Thyroid gland (tissue), 4 donors: ENCODE results near the gene SHROOM2. TPM values are rescaled to one million over a fixed set of nuclear protein-coding genes. Genes with fewer than 3 reads are reported as not detected.

ENCODE experiments used
- DNase-seq, 2 donors: peaks; one replicate each; pipeline ENCODE4 v3.0.0-alpha.2; 2019
- H3K27ac ChIP-seq, 3 donors: fragments of 200-600 bp; sonication (generic); 1 replicate in 2 of 3; 2 replicates in 1 of 3; pipeline ENCODE4 v1.5.1; 2016 to 2019; ENCODE audit warnings: mild to moderate bottlenecking in 1 of 3, moderate library complexity in 1 of 3
- H3K27me3 ChIP-seq: fragments of 200-600 bp; sonication (generic); one replicate; pipeline ENCODE4 v1.5.1; 2019
- H3K36me3 ChIP-seq, 2 donors: fragments of 200-600 bp; sonication (generic); one replicate each; pipeline ENCODE4 v1.5.1; 2016 to 2019
- H3K4me1 ChIP-seq, 2 donors: fragments of 200-600 bp; sonication (generic); one replicate each; pipeline ENCODE4 v1.5.1; 2017 to 2019
- H3K4me3 ChIP-seq, 3 donors: fragments of 200-600 bp; sonication (generic); replicated peaks in 1 of 3; 1 replicate in 2 of 3; 2 replicates in 1 of 3; pipeline ENCODE4 v1.5.1; 2016; ENCODE audit warnings: mild to moderate bottlenecking in 1 of 3
- H3K9me3 ChIP-seq: fragments of 200-600 bp; sonication (generic); one replicate; pipeline ENCODE4 v1.5.1; 2017
- CTCF ChIP-seq, 6 experiments: fragments of 200-600 bp in 3 of 6; fragments of 450-650 bp in 3 of 6; sonication (generic) in 3 of 6; IDR thresholded peaks; one replicate each; pipeline ENCODE4 v1.5.1; 2016 to 2019; ENCODE audit warnings: antibody characterized with exemption in 6 of 6, mild to moderate bottlenecking in 2 of 6, inconsistent platforms in 1 of 6, moderate library complexity in 1 of 6
- POLR2A ChIP-seq, 2 donors: fragments of 450-650 bp; IDR thresholded peaks; one replicate each; pipeline ENCODE4 v1.6.1; 2017; ENCODE audit warnings: antibody characterized with exemption in 2 of 2, mild to moderate bottlenecking in 2 of 2, moderate library complexity in 1 of 2
- WGBS, 2 donors: methylation state at CpG; one replicate each; pipeline ENCODE4 v1.1.5; 2017; 5-methylcytosine and 5-hydroxymethylcytosine counted together
- intact Hi-C: fragments of 100-400 bp; cut with DNase I; formaldehyde crosslinking; loops from one replicate; pipeline ENCODE4 v1.15.1; 2023
- total RNA-seq, 4 donors: library from RNA; depleted of rRNA; stranded (reverse); fragments of >200 nt; gene quantifications; one replicate each; pipeline ENCODE4 v1.2.3, GENCODE V29; 2016

SHROOM2 gene
- total RNA-seq, 4 donors from 2014 or later: 2.8 to 16.5 (median 6.1) TPM

DNA sequence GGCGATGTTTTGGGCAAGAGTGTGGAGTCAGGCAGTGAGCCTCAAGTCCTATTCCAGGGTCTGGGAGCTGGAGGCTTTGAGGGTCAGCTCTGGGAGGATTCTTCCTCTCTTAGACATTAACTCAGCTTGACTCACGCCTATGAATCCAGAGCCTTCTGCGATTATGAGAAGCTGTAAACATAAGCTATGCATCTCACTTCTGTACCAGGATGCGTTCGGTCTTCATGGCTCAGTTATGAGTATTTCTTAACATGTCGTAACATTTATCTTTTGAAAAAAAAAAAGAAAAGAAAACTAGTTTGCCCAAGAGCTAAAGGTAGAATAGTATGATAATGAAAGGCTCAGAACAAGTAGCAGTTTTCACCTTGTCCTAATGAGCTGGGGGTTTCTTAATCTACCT is 4.6 kb downstream of the SHROOM2 start:
- intact Hi-C loops: no loop called here
- no peak for TF ChIP-seq POLR2A (IDR thresholded peaks at IDR 0.05)
- no peak for TF ChIP-seq CTCF (IDR thresholded peaks at IDR 0.05)
- H3K27ac ChIP-seq: no peak overlapping the region
- H3K27me3 ChIP-seq: no peaks in the 10 kb centered on the region
- DNase-seq: no peak
- WGBS, 2 donors: 92 to 96% methylated on average over 6 of the region's 6 CpGs
- no peaks in the 10 kb centered on the region for H3K36me3 ChIP-seq
- peaks cover 9 to 13% of the 10 kb centered on the region in 2 donors for H3K4me1 ChIP-seq
- H3K4me3 ChIP-seq: no peak overlapping the region
- H3K9me3 ChIP-seq: no peaks in the 10 kb centered on the region

- 92 to 96% methylated on average over 7 of the region's 7 CpGs for WGBS, 2 donors
- intact Hi-C loops: no loop called here
- Histone ChIP-seq H3K27ac (no peak overlapping the region), H3K4me1 (peaks cover 0 to 2% of the 10 kb centered on the region in 2 donors), H3K27me3 (no peaks in the 10 kb centered on the region), H3K36me3 (no peaks in the 10 kb centered on the region), H3K4me3 (no peak overlapping the region), H3K9me3 (no peaks in the 10 kb centered on the region)
- DNase-seq: no peak
- TF ChIP-seq CTCF (IDR thresholded peaks at IDR 0.05): no peak
- no peak for TF ChIP-seq POLR2A (IDR thresholded peaks at IDR 0.05)
These were observed 8.3 kb downstream of the SHROOM2 start for GRCh38 chrX:9794495-9794894.

DNA sequence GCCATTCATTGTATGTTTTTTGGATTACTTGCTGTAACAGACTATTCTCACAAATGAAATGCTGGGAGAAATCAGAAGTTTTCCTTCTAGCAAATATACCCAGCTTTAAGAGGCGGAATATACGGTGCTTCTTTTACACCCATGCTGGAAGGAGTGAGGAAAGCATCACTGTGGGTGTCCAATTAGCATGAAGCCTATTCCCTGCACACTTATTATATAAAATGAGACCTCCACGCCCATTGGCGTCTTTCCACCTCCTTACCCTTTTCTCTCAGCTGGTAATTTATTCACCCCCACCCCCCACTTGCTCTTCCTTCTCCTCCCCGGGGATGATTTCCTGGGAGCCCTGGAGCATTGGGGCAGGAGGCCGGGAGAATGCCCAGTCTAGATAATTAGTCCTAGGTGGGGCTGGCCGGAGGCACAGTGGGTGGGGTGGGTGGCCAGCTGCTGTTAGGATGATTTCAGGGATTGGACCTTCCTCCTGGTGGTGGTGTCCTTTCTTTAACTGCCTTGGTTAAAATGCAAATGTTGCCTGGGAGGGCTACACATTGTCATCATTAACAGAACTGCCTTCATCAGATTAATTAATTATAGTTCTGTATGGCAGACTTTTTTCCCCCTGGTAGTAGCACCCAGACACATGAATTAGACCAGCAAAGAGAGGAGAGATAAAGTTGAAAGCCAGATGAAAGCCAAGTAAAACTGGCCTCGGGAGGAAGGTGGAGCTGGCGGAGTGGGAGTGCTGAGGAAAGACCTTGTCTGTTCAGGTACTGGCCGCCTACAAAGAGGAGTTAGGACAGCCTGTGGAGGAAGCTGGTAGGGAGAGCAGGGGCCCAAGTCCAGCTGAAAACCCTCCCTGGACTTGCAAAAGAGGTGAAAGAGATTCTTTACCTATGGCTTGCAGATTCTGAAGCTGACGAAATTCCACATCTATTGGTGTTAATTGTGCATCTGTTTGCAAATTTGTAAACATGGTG is 11.4 kb downstream of the SHROOM2 start:
- Histone ChIP-seq H3K36me3 (no peaks in the 10 kb centered on the region), H3K4me3 (no peak overlapping the region), H3K27me3 (no peaks in the 10 kb centered on the region), H3K27ac (no peak overlapping the region), H3K9me3 (no peaks in the 10 kb centered on the region), H3K4me1 (no peaks in the 10 kb centered on the region)
- TF ChIP-seq POLR2A (IDR thresholded peaks at IDR 0.05) (no peak), CTCF (IDR thresholded peaks at IDR 0.05) (no peak)
- DNase-seq: no peak
- 65 to 78% methylated on average over 9 to 11 of the region's 11 CpGs for WGBS, 2 donors
- intact Hi-C loops: no loop called here

DNA sequence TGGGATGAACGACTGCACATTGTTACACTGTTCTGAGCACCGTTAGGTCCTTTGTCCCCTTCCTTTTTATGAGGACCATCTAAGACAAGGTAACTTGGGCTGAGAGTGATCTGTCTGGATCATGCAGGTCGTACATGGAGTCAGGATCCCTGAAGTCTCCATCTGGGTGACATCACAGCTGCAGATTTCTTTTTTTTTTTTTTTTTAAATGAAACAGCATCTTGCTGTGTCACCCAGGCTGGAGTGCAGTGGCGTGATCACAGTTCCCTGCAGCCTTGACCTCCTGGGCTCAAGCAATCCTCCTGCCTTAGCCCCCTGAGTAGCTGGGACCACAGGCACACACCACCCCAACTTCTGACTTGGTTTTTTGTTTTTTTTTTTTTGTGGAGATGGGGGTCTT is 16.5 kb downstream of the SHROOM2 start:
- H3K9me3 ChIP-seq: no peaks in the 10 kb centered on the region
- no peaks in the 10 kb centered on the region for H3K4me1 ChIP-seq
- H3K36me3 ChIP-seq: no peaks in the 10 kb centered on the region
- TF ChIP-seq POLR2A (IDR thresholded peaks at IDR 0.05) (no peak), CTCF (IDR thresholded peaks at IDR 0.05) (no peak)
- no peaks in the 10 kb centered on the region for H3K27me3 ChIP-seq
- H3K4me3 ChIP-seq: no peak overlapping the region
- WGBS, 2 donors: 83 to 85% methylated on average over 3 to 4 of the region's 4 CpGs
- intact Hi-C loops: no loop called here
- no peak for DNase-seq
- H3K27ac ChIP-seq: no peak overlapping the region

GRCh38 chrX:9804444-9804843 is 18.2 kb downstream of the SHROOM2 start:
- Histone ChIP-seq H3K27ac (no peak overlapping the region), H3K4me1 (no peaks in the 10 kb centered on the region), H3K36me3 (no peaks in the 10 kb centered on the region), H3K27me3 (no peaks in the 10 kb centered on the region), H3K4me3 (no peak overlapping the region), H3K9me3 (no peaks in the 10 kb centered on the region)
- no peak for TF ChIP-seq CTCF (IDR thresholded peaks at IDR 0.05)
- TF ChIP-seq POLR2A (IDR thresholded peaks at IDR 0.05): no peak
- intact Hi-C loops: no loop called here
- 82 to 100% methylated on average over 2 to 3 of the region's 5 CpGs for WGBS, 2 donors
- DNase-seq: no peak
